ENCODE measurements around the gene DCXR.

DCXR gene

GRCh38 chr17:82065638-82066303 lies 28.3 kb upstream of the DCXR start, which contains the start of gene DUS1L:
DUS1L (minus strand) TSS chr17:82065804; CDS start chr17:82065059, 745 bp downstream.
- Histone ChIP-seq H3K9me3 (ENCODE audit: control insufficient read depth, insufficient read depth, low read depth, low read length) (no peaks in the 10 kb centered on the region), H3K36me3 (ENCODE audit: control insufficient read depth in 2 of 2, insufficient read depth in 1 of 2, low read length in 2 of 2) (peaks cover 0 to 39% of the 10 kb centered on the region in 2 experiments; a peak in 1 of 3 replicates), H3K4me1 (ENCODE audit: control insufficient read depth, insufficient read depth, low read length) (peaks cover 7% of the 10 kb centered on the region; the same call in 1 of the 2 replicates), H3K27ac (ENCODE audit: extremely low read depth, low read depth, low read length) (peak within 1 kb of the TSS; percentile 95), H3K4me3 (ENCODE audit: low read depth, low read length) (peak within 1 kb of the TSS; percentile 83)
- POLR2A ChIA-PET: interaction anchor here (0.8 to 2.5 kb wide), 6 partner anchors 11 to 33 kb away, joined by 3 to 12 read pairs (median 5); partner anchors contain the start of genes DCXR, FASN and GPS1
- CTCF ChIA-PET: interaction anchor here (0.7 to 1.9 kb wide), 6 partner anchors 10 to 107 kb away, joined by 3 to 5 read pairs (median 3); no protein-coding TSS in a partner anchor
- TF ChIP-seq ZNF404 (tag by site-specific recombination; IDR thresholded peaks at IDR 0.05) (no peak), ZNF157 (tag by site-specific recombination; IDR thresholded peaks at IDR 0.05) (no peak), INSM2 (tag by site-specific recombination; IDR thresholded peaks at IDR 0.05) (no peak), ZNF274 (IDR thresholded peaks at IDR 0.05; ENCODE audit: low read length) (no peak), ZNF274 (tag by site-specific recombination; IDR thresholded peaks at IDR 0.05; ENCODE audit: borderline replicate concordance) (no peak), ZNF707 (tag by site-specific recombination; IDR thresholded peaks at IDR 0.05) (peak; percentile 10; the same call in 1 of the 2 replicates), ZSCAN18 (tag by site-specific recombination; IDR thresholded peaks at IDR 0.05) (peak; percentile 61; the same call in 1 of the 2 replicates), ZBTB20 (tag by site-specific recombination; IDR thresholded peaks at IDR 0.05) (peak; percentile 49; the same call in 1 of the 2 replicates), MZF1 (tag by site-specific recombination; IDR thresholded peaks at IDR 0.05; ENCODE audit: borderline replicate concordance) (no peak), ZNF677 (tag by site-specific recombination; IDR thresholded peaks at IDR 0.05) (peak; percentile 65), ZNF660 (tag by site-specific recombination; IDR thresholded peaks at IDR 0.05) (peak; percentile 94), ZNF366 (tag by site-specific recombination; conservative IDR thresholded peaks at IDR 0.05) (no peak), ZNF426 (tag by site-specific recombination; IDR thresholded peaks at IDR 0.05) (no peak), ZBTB49 (tag by site-specific recombination; IDR thresholded peaks at IDR 0.05; ENCODE audit: low read depth) (no peak), ZSCAN5A (tag by site-specific recombination; IDR thresholded peaks at IDR 0.05) (peak; percentile 99), ZNF777 (tag by site-specific recombination; IDR thresholded peaks at IDR 0.05; ENCODE audit: borderline replicate concordance) (peak; percentile 51; the same call in 1 of the 2 replicates), ZNF26 (tag by site-specific recombination; IDR thresholded peaks at IDR 0.05) (no peak), PRDM4 (tag by site-specific recombination; IDR thresholded peaks at IDR 0.05) (peak; percentile 64), ZNF621 (tag by site-specific recombination; IDR thresholded peaks at IDR 0.05) (no peak), ZSCAN30 (tag by site-specific recombination; IDR thresholded peaks at IDR 0.05) (peak; percentile 98), ZNF501 (tag by site-specific recombination; IDR thresholded peaks at IDR 0.05) (no peak; the same call in 1 of the 2 replicates), ZNF626 (tag by site-specific recombination; IDR thresholded peaks at IDR 0.05) (no peak), ZNF37A (tag by site-specific recombination; IDR thresholded peaks at IDR 0.05) (no peak), ZNF302 (tag by site-specific recombination; IDR thresholded peaks at IDR 0.05; ENCODE audit: low read depth) (0 out of 2 replicates have a peak, but pooled peaks have one; percentile 54)
